ENCODE measurements around the gene GMDS.

Gene GMDS

GRCh38 chr6:2204272-2204671, 41.1 kb downstream of the GMDS start:
- Histone ChIP-seq H2AFZ (ENCODE audit: low read length) (no peak overlapping the region), H3F3A (ENCODE audit: low read depth) (no peaks in the 10 kb centered on the region), H3K4me3 (ENCODE audit: low read length, poor library complexity, severe bottlenecking) (no peak overlapping the region), H3K9me3 (ENCODE audit: insufficient read depth, low read depth, low read length) (no peaks in the 10 kb centered on the region), H3K79me2 (ENCODE audit: insufficient read depth, low read length) (peaks cover 15% of the 10 kb centered on the region; the same call in 1 of the 2 replicates), H3K9ac (ENCODE audit: low read depth, low read length, poor library complexity, severe bottlenecking) (no peak overlapping the region), H3K36me3 (ENCODE audit: insufficient read depth, low read length) (no peaks in the 10 kb centered on the region), H3K4me1 (ENCODE audit: insufficient read depth, low read length, poor library complexity, severe bottlenecking) (peaks cover 7% of the 10 kb centered on the region), H3K9me2 (replicated peaks; ENCODE audit: low read depth, low read length) (no peaks in the 10 kb centered on the region), H3K4me2 (ENCODE audit: low read depth, low read length, poor library complexity, severe bottlenecking) (no peak overlapping the region), H4K20me1 (ENCODE audit: insufficient read depth, low read length, poor library complexity, severe bottlenecking) (no peaks in the 10 kb centered on the region), H3K27me3 (ENCODE audit: insufficient read depth, low read length, poor library complexity, severe bottlenecking) (no peaks in the 10 kb centered on the region)
- TF ChIP-seq EZH2phosphoT487 (IDR thresholded peaks at IDR 0.05; ENCODE audit: borderline replicate concordance) = no peak
- TF ChIP-seq CTCF (conservative IDR thresholded peaks at IDR 0.05; ENCODE audit: low read length) = no peak

- Histone ChIP-seq H2AFZ (ENCODE audit: low read length) (no peak overlapping the region), H3K9me2 (replicated peaks; ENCODE audit: low read depth, low read length) (no peaks in the 10 kb centered on the region), H3K36me3 (ENCODE audit: insufficient read depth, low read length) (no peaks in the 10 kb centered on the region), H4K20me1 (ENCODE audit: insufficient read depth, low read length, poor library complexity, severe bottlenecking) (no peaks in the 10 kb centered on the region), H3F3A (ENCODE audit: low read depth) (no peaks in the 10 kb centered on the region), H3K4me3 (ENCODE audit: low read length, poor library complexity, severe bottlenecking) (no peak overlapping the region), H3K27me3 (ENCODE audit: insufficient read depth, low read length, poor library complexity, severe bottlenecking) (no peaks in the 10 kb centered on the region), H3K79me2 (ENCODE audit: insufficient read depth, low read length) (peaks cover 10% of the 10 kb centered on the region; the same call in 1 of the 2 replicates), H3K9me3 (ENCODE audit: insufficient read depth, low read depth, low read length) (no peaks in the 10 kb centered on the region), H3K4me1 (ENCODE audit: insufficient read depth, low read length, poor library complexity, severe bottlenecking) (peaks cover 7% of the 10 kb centered on the region), H3K4me2 (ENCODE audit: low read depth, low read length, poor library complexity, severe bottlenecking) (no peak overlapping the region), H3K9ac (ENCODE audit: low read depth, low read length, poor library complexity, severe bottlenecking) (no peak overlapping the region)
- TF ChIP-seq EZH2phosphoT487 (IDR thresholded peaks at IDR 0.05; ENCODE audit: borderline replicate concordance) (no peak), CTCF (conservative IDR thresholded peaks at IDR 0.05; ENCODE audit: low read length) (no peak)
These were observed 42.1 kb downstream of the GMDS start for GRCh38 chr6:2203264-2203663.

GRCh38 chr6:2197984-2198383, 47.4 kb downstream of the GMDS start:
- no peak overlapping the region for H3K4me2 ChIP-seq (ENCODE audit: low read depth, low read length, poor library complexity, severe bottlenecking)
- no peak overlapping the region for H3K9ac ChIP-seq (ENCODE audit: low read depth, low read length, poor library complexity, severe bottlenecking)
- H3K4me1 ChIP-seq (ENCODE audit: insufficient read depth, low read length, poor library complexity, severe bottlenecking) = peaks cover 9% of the 10 kb centered on the region
- no peak overlapping the region for H2AFZ ChIP-seq (ENCODE audit: low read length)
- no peaks in the 10 kb centered on the region for H3K9me2 ChIP-seq (replicated peaks; ENCODE audit: low read depth, low read length)
- TF ChIP-seq CTCF (conservative IDR thresholded peaks at IDR 0.05; ENCODE audit: low read length) (no peak), EZH2phosphoT487 (IDR thresholded peaks at IDR 0.05; ENCODE audit: borderline replicate concordance) (no peak)
- H3K36me3 ChIP-seq (ENCODE audit: insufficient read depth, low read length) = no peaks in the 10 kb centered on the region
- H3K27me3 ChIP-seq (ENCODE audit: insufficient read depth, low read length, poor library complexity, severe bottlenecking) = no peaks in the 10 kb centered on the region
- H3K4me3 ChIP-seq (ENCODE audit: low read length, poor library complexity, severe bottlenecking) = no peak overlapping the region
- H4K20me1 ChIP-seq (ENCODE audit: insufficient read depth, low read length, poor library complexity, severe bottlenecking) = no peaks in the 10 kb centered on the region
- H3K79me2 ChIP-seq (ENCODE audit: insufficient read depth, low read length) = peaks cover 4% of the 10 kb centered on the region; the same call in 1 of the 2 replicates
- no peaks in the 10 kb centered on the region for H3K9me3 ChIP-seq (ENCODE audit: insufficient read depth, low read depth, low read length)
- no peaks in the 10 kb centered on the region for H3F3A ChIP-seq (ENCODE audit: low read depth)

Data from Loucy (cell line).